SW 1271 (cell line): ENCODE data around the gene TWF2.
A peak's percentile ranks its signal among the peaks of the same experiment; 100 is the strongest.

ENCODE experiments used
- DNase-seq, 2 experiments: peaks; one replicate each; lab custom pipeline; 2025; lab: John Stamatoyannopoulos, UW

TWF2 gene

DNA sequence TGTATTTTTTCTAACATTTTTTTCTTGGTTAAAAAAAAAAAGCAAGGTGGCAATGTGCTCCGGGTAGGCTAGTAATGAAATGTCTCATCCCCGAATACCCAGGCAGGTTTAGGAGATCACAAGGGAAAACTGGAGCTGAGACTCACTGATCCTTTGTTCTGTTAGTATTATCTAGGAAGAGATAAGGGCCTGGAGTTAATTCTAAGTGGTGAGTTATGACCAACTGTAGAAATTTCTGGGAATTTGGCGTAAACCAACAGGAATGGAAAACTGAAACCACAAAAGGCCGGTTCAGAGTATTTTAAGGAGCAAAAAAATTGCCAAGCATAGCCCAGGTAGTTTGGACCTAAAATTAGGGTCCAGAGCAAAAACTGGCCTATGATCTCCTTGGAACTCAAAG is 19.0 kb upstream of the TWF2 start:
- no peak for DNase-seq

- no peak for DNase-seq
Measured at GRCh38 chr3:52256622-52257021, 17.7 kb upstream of the TWF2 start.

DNA sequence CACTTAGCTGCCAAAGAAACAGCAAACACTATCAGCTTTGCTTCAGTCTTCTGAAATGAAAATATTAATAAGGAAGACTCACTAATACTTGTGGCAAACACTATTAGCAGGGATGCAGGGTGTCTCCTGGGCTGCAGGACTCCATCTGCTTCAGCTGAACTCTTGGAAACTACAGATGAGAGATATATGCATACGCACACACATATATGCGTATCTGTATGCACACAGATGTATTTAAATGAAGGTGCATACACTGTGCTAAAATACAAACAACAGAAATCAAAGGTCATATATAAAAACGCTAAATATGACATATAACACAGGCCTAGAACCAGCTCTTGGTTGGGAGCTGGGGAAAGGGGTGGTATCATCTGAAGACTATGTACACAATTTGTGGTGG is 17.2 kb upstream of the TWF2 start:
- DNase-seq = no peak

- no peak for DNase-seq
Measured at GRCh38 chr3:52254608-52255007, 15.7 kb upstream of the TWF2 start.

- no peak for DNase-seq
Measured at GRCh38 chr3:52253314-52254304, 14.7 kb upstream of the TWF2 start.

- DNase-seq = no peak
Measured at GRCh38 chr3:52250122-52250521, 11.2 kb upstream of the TWF2 start.

DNA sequence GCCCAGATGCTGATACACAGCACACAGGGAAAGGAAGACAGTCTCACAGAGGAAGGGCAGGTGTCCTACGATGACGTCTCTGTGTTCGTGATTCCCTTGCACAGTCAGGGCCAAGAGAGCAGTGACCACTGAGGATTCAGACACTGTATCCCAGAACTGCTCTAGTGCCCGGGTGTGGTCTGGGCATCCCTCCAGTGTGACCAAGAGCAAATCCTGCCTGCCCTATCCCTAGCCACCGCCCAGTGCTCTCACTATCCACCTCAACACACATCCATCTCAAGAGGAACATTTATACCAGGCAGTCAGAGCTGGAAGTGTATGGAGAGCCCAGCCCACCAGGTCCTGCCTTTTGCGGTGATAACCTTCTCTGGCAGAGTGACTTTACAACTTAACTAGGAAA is 10.7 kb upstream of the TWF2 start:
- no peak for DNase-seq

DNA sequence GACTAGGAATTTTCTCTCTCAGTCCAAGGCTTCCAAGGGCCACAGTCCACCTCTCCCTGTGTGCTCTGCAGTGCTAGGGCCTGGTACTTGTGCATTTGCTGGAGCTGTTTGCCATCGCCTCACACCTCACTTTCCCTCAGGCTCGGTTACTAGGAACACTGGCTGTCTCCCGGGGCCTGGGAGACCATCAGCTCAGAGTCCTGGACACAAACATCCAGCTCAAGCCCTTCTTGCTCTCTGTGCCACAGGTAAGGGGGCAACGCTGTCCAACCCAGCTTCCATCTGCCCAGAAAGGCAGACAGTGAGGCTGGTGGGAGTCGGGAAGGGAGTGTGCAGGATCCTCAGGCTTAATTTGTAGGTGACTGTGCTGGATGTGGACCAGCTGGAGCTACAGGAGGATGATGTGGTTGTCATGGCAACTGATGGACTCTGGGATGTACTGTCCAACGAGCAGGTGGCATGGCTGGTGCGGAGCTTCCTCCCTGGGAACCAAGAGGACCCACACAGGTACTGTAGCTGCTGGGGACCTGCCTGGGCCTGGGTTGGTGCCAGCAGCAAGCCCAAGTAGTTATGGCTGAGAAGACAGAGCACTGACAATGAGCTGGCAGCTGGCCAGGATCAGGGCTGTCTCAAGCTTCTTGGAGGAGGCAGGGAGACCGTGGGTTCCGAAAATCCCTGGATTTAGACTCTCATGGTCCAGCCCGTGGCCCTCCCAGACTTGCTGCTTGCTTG is 10.0 kb upstream of the TWF2 start:
- DNase-seq = no peak

GRCh38 chr3:52248165-52248541 is 9.2 kb upstream of the TWF2 start:
- DNase-seq = no peak

DNA sequence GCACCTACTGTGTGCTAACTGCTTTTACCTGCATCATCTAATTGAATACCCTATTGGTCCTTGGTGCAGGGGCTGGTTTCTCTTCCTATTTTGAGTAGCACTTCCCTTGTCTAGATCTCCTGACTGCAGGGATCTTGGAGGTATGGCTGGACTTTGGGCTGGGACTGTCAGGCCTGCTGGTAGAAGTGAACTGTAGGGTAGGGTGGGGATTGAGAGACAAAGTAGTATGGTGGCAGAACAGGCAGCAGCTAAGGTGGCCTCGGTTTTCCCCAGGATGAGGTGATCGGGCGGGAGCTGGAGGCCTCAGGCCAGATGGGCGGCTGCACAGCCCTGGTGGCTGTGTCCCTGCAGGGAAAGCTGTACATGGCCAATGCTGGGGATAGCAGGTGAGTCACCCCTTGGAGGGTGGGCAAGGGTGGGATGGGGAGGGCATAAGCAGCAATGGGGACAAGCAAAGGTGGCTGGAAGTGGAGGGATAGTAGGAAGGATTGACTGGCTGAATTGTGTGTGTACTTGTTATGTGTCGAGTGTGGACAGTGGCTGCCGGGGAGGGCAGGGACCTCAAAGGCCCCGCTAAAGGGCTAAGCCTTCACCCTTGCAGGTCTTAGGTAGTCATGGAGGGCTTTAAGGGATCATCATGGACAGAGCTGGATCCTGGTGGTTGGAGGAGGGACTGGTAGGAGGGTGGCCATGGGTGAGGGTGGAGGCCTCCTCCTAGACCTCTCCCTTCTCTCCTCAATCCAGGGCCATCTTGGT is 8.6 kb upstream of the TWF2 start:
- DNase-seq = no peak

- DNase-seq = no peak
Measured at GRCh38 chr3:52246728-52247408, 7.9 kb upstream of the TWF2 start.

- no peak for DNase-seq
Measured at GRCh38 chr3:52246264-52246620, 7.3 kb upstream of the TWF2 start.

DNA sequence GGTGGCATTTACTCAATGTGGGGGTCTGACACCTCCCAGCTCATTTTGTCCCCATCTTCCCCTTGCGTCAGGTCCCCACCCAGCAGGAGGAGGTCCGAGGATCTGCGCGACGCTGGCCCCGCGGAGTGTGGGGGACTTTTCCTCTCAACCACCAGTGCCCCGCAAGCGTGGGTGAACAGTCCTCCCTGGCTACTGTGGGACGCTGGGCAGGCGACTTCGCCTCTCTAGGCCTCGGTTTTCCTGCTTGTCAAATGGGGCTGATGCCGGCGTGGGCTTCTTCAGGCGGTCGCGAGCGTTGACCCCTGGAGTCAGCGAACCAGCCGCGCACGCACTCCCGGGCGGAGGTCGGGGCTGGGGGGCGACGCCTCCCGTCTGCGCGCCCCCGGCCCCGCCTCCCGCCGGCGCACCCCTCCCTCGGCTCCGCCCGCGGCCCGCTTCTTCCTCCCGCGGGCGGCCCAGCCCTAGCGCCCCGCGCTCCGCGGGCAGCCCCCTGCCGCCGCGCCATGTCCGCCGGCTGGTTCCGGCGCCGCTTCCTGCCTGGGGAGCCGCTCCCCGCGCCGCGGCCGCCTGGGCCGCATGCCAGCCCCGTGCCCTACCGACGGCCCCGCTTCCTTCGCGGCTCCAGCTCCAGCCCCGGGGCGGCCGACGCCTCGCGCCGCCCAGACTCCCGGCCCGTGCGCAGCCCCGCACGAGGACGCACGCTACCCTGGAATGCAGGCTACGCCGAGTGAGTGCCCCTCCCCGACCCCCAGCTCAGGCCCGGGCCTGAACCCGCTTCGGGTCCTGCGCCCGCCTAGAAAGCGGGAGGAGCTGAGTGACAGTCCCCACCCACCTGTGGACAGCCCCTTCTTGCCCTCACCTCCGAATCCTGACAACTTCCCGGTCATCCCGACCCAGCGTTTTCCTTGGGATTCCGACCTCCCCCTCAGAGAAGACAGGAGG is 6.6 kb upstream of the TWF2 start, which contains the start of gene PPM1M:
Gene PPM1M (plus strand): TSS at position 438 of the 942 bp plus-strand sequence. CDS start 66 bp downstream, at position 504.
- DNase-seq = no peak

DNA sequence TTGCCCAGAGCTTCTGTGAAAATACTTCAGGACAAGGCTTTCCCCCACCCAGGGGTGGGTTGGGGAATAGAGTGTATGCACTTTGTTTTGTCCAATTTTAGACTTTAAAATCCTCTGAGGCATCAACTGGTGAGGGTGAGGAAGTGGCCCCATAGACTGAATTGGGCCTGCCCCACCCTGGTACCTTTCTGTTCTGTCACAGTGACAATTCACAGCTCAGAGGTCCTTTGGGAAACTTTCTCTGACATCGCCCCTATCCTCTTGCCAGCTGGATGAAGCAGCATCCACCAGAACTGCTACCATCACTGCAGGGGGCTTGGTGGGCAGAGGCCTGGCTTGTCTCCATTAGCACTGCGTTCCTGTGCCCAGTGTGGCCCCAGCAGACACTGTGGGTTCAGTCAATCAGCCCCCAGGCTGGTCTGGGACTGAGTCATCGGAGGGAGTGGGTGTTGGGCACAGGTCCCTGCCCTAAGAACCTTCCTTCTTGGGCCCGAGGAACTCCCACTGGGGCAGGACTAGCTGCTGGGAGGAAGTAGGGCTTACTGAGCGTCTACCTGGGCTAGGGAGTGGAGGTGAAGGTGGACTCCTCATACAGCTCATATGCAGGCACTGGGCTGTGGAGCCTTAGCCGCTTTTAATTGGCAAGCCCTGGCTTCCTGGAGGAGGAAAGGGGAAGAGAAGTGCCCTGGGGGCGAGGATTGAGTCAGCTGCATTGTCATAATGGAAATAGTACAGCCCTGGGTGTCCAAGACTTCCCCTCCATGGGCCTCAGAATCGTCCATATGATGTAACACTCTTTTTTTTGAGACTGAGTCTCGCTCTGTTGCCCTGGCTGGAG is 5.1 kb upstream of the TWF2 start:
- DNase-seq = no peak

GRCh38 chr3:52242039-52242438 is 3.1 kb upstream of the TWF2 start:
- DNase-seq = no peak

DNA sequence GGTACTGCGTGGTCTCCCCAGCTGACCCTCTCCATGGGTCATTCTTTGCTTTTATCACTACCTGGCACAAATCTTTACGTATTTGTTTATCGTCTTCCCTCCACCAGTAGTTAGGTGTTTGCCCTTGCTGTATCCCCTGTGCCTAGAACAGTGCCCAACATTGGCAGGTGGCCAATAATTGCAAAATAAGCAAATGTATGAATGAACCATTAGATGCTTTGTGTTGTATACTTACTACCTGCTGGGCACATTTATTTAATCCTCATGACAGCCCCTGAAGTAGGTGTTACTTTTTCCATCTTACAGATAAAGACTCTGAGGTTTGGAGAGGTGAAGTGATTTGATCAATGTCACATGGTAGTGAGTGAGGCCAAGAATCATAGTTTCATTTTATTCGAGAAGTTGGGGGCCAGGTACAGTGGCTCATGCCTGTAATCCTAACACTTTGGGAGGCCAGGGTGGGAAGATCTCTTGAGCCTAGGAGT is 2.0 kb upstream of the TWF2 start:
- DNase-seq = no peak

- peak in 1 of 2 experiments; percentile 30 for DNase-seq
Measured at GRCh38 chr3:52240059-52240885, 1.3 kb upstream of the TWF2 start.

DNA sequence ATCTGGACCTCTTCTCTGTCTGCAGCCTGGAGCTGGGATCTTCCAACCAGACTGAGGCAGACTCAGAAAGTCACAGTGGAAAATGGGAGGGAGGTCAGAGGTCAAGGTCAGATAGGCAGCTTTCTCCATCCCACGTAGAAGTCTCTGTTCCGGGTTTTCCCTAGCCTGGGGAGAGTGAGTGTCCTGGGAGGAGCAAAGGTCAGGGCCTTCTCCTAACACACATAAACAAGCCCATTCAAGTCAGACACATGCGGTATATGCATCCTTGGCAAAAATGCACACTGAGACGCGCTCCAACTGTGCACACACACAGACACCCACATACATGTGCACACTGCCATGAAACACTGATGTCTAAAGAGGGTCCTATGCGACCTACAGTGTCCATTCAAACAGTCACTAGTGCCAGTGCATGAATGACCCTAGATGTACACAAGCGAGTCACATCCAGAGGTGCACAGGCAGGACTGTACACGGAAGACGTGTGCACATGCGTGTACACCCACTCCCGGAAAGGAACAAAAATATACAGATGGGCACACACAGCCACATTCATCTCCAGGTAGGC is 681 bp downstream of the TWF2 start:
- no peak for DNase-seq
